GM12878 (cell line): ENCODE measurements around the gene C1R. TPM values are rescaled to one million over a fixed set of nuclear protein-coding genes. Genes with fewer than 3 reads are reported as not detected.

Source experiments
- ATAC-seq: fragments of 200-7000 bp; cut with Tn5 transposase; 3 replicates; pipeline ENCODE4 v1.9.1; 2020; ENCODE audit warnings: mild to moderate bottlenecking, moderate library complexity
- BruUV-seq: library from RNA; stranded (reverse); fragments of 400-500 nt; replicated peaks from 2 replicates; lab custom pipeline; 2021; lab: Mats Ljungman, UMichigan
- CTCF ChIA-PET: fragments of 300-600 bp; sonication (Branson Sonifier 250); formaldehyde crosslinking; extraction: SDS; loops from one replicate; lab custom pipeline; 2021; ENCODE audit warnings: inconsistent platforms; lab: Yijun Ruan, JAX
- POLR2A ChIA-PET: fragments of 350-600 bp; formaldehyde crosslinking; extraction: SDS; loops from one replicate; lab custom pipeline; 2021; ENCODE audit warnings: inconsistent platforms; lab: Charles Lee
- RAD21 ChIA-PET: fragments of 300-600 bp; sonication (Branson Sonifier 250); formaldehyde crosslinking; loops from one replicate; lab custom pipeline; 2023; ENCODE audit warnings: antibody characterized with exemption; ENCODE audit not compliant: unreplicated experiment; lab: Charles Lee
- SMC1A ChIA-PET: fragments of 300-600 bp; sonication (Branson Sonifier 250); formaldehyde crosslinking; loops from one replicate; lab custom pipeline; 2023; ENCODE audit not compliant: unreplicated experiment, uncharacterized antibody; lab: Charles Lee
- DNase-seq: peaks from one replicate; pipeline ENCODE4 v3.0.0-alpha.2; 2011; ENCODE audit warnings: low read depth, low spot score
- FAIRE-seq: peaks from 3 replicates; lab custom pipeline; 2011; peaks lifted over from hg19 to GRCh38; lab: Jason Lieb, UNC
- H2AFZ ChIP-seq: 2 replicates; pipeline ENCODE4 v1.6.0; 2011; ENCODE audit warnings: low read depth, low read length, control low read depth; ENCODE audit not compliant: control insufficient read depth
- H3K27ac ChIP-seq: 2 replicates; pipeline ENCODE4 v1.5.1; 2011; ENCODE audit warnings: control low read depth; ENCODE audit not compliant: control insufficient read depth, insufficient read depth
- H3K27me3 ChIP-seq, 2 experiments: replicated peaks in 1 of 2; 2 replicates each; pipeline versions ENCODE4 v1.6.0 to v1.6.1; 2011; ENCODE audit warnings: low read length in 1 of 2; ENCODE audit not compliant: control insufficient read depth in 2 of 2, insufficient read depth in 2 of 2
- H3K36me3 ChIP-seq, 2 experiments: 2 replicates each; pipeline ENCODE4 v1.5.1; 2011; ENCODE audit warnings: low read length in 1 of 2; ENCODE audit not compliant: control insufficient read depth in 2 of 2, insufficient read depth in 2 of 2
- H3K4me1 ChIP-seq: 2 replicates; pipeline ENCODE4 v1.6.1; 2011; ENCODE audit warnings: mild to moderate bottlenecking, low read length, moderate library complexity, mixed read lengths; ENCODE audit not compliant: control insufficient read depth, insufficient read depth
- H3K4me2 ChIP-seq: 2 replicates; pipeline ENCODE4 v1.6.0; 2011; ENCODE audit warnings: control low read depth; ENCODE audit not compliant: control insufficient read depth, insufficient read depth
- H3K4me3 ChIP-seq: fragments of 200-600 bp; sonication (generic); 2 replicates; pipeline ENCODE4 v1.5.1; 2016
- H3K79me2 ChIP-seq: 2 replicates; pipeline ENCODE4 v1.6.0; 2011; ENCODE audit warnings: low read length; ENCODE audit not compliant: control insufficient read depth, insufficient read depth
- H3K9ac ChIP-seq: 2 replicates; pipeline ENCODE4 v1.8.0; 2011; ENCODE audit warnings: low read length, control low read depth, mixed read lengths; ENCODE audit not compliant: control insufficient read depth, insufficient read depth
- H3K9me3 ChIP-seq: replicated peaks from 3 replicates; pipeline ENCODE4 v1.5.1; 2011; ENCODE audit warnings: mild to moderate bottlenecking, low read length; ENCODE audit not compliant: control insufficient read depth, insufficient read depth
- H4K20me1 ChIP-seq: 2 replicates; pipeline ENCODE4 v1.6.0; 2011; ENCODE audit not compliant: control insufficient read depth, insufficient read depth
- ASH2L ChIP-seq: fragments of 300-600, 200-600 bp; sonication (generic); IDR thresholded peaks from 2 replicates; pipeline ENCODE4 v1.6.1; 2017; ENCODE audit warnings: low read depth, mild to moderate bottlenecking, borderline replicate concordance
- HDGF ChIP-seq: fragments of 450-650 bp; IDR thresholded peaks from 2 replicates; pipeline ENCODE4 v1.6.1; 2016; ENCODE audit warnings: antibody characterized with exemption
- RELB ChIP-seq: fragments of 450-650 bp; IDR thresholded peaks from 2 replicates; pipeline ENCODE4 v1.6.1; 2017; ENCODE audit warnings: low read depth, mild to moderate bottlenecking, moderate library complexity
- WGBS: methylation state at CpG from one replicate; pipeline ENCODE4 v1.1.6; 2016; ENCODE audit warnings: low lambda C conversion rate; ENCODE audit not compliant: insufficient replicate concordance, insufficient coverage; ENCODE audit errors: missing lambda C conversion rate; 5-methylcytosine and 5-hydroxymethylcytosine counted together
- in situ Hi-C: fragments of 300-500 bp; cut with MboI; formaldehyde crosslinking; loops from 9 replicates; pipeline ENCODE4 v1.14.3; 2018; ENCODE audit warnings: mixed read lengths
- intact Hi-C: fragments of 100-400 bp; cut with micrococcal nuclease; formaldehyde crosslinking; loops from one replicate; pipeline ENCODE4 v1.14.2; 2022; ENCODE audit not compliant: unreplicated experiment
- polyA plus RNA-seq, 11 experiments: library from polyadenylated mRNA; depleted of rRNA in 4 of 11; unstranded in 6 of 11; stranded (reverse) in 5 of 11; fragments of >200 nt; fragmentation: Nextera tagmentation in 4 of 11; fragmentation: Illumina TruSeq in 1 of 11; extraction: Ambion mirVana in 4 of 11; extraction: Trizol in 1 of 11; gene quantifications; 1 replicate in 1 of 11; 2 replicates in 10 of 11; pipeline versions ENCODE4 v1.2.1 to v1.2.3, GENCODE V29; 2011 to 2016; ENCODE audit warnings: inconsistent platforms in 2 of 11, missing spikeins in 2 of 11, low read depth in 1 of 11
- total RNA-seq, 4 experiments: library from RNA; depleted of rRNA in 3 of 4; stranded (reverse); fragments of >200 nt in 3 of 4; fragmentation: Illumina TruSeq in 1 of 4; extraction: Trizol in 1 of 4; gene quantifications; 2 replicates each; pipeline versions ENCODE4 v1.2.1 to v1.2.3, GENCODE V29; 2013 to 2021

C1R gene
- total and polyA plus RNA-seq, 10 of the 15 experiments (the other 5 are each of a cell fraction or from before 2014, with no cell fraction given) = 0.31 to 1.9 (median 0.96) TPM; not detected in 1

- ChIA-PET RAD21 (no interaction called here), CTCF (interaction anchor here (1.0 to 1.3 kb wide), 3 partner anchors 8 to 14 kb away, joined by 4 to 5 read pairs (median 4); partner anchors contain the start of gene C1RL)
- Histone ChIP-seq H3K27ac (no peak overlapping the region), H4K20me1 (no peaks in the 10 kb centered on the region), H3K9me3 (no peaks in the 10 kb centered on the region), H2AFZ (no peak overlapping the region), H3K79me2 (no peaks in the 10 kb centered on the region), H3K4me2 (no peak overlapping the region), H3K27me3 (no peaks in the 10 kb centered on the region), H3K4me1 (no peaks in the 10 kb centered on the region)
- WGBS = 53% methylated on average over 9 of the region's 9 CpGs
- in situ Hi-C loops = no loop called here
- ATAC-seq = no peak
- BruUV-seq = no TSS peak
- no peak for TF ChIP-seq HDGF
- no peak for TF ChIP-seq ASH2L
- no peak for TF ChIP-seq RELB
- TF ChIP-seq, all 136 proteins: peak for 0
- no peak overlapping the region for H3K9ac ChIP-seq
- DNase-seq (no peak), FAIRE-seq (no peak)
- ChIA-PET POLR2A (interaction anchor here (0.6 to 1.1 kb wide), 2 partner anchors 9 to 13 kb away, joined by 3 to 10 read pairs; no protein-coding TSS in a partner anchor), SMC1A (interaction anchor here (0.7 kb wide), 1 partner anchor 8 kb away, joined by 4 read pairs; no protein-coding TSS in a partner anchor)
- no peak overlapping the region for H3K4me3 ChIP-seq
- intact Hi-C loops = no loop called here
- 0 out of 4 replicates have a peak, but pooled peaks cover 0 to 3% of the 10 kb centered on the region in 2 experiments for H3K36me3 ChIP-seq
Observed at GRCh38 chr12:7099290-7099996, 7.2 kb upstream of the C1R start.
